WTC11 (cell line): Measurements from ENCODE around the gene HES3.

Experiments
- ATF3 ChIP-seq: sonication (generic); formaldehyde crosslinking; conservative IDR thresholded peaks from 2 replicates; pipeline ENCODE4 v1.8.1; 2022; ENCODE audit warnings: mild to moderate bottlenecking, missing genetic modification reagents
- CTCF ChIP-seq: fragments of 200-600 bp; IDR thresholded peaks from 2 replicates; pipeline ENCODE4 v1.8.0; 2022; ENCODE audit warnings: antibody characterized with exemption
- GRHL2 ChIP-seq: fragments of 250-450 bp; sonication (Bioruptor Pico); IDR thresholded peaks from 2 replicates; pipeline ENCODE4 v1.8.0; 2022; ENCODE audit warnings: mild to moderate bottlenecking, moderate library complexity; ENCODE audit not compliant: insufficient replicate concordance, severe bottlenecking
- NR2C2 ChIP-seq: sonication (generic); formaldehyde crosslinking; IDR thresholded peaks from 2 replicates; pipeline ENCODE4 v1.8.0; 2022; ENCODE audit warnings: mild to moderate bottlenecking, missing genetic modification reagents
- SMAD3 ChIP-seq: sonication (generic); formaldehyde crosslinking; IDR thresholded peaks from 2 replicates; pipeline ENCODE4 v1.8.0; 2022; ENCODE audit warnings: missing genetic modification reagents, mild to moderate bottlenecking, borderline replicate concordance
- TF ChIP-seq, protein P1 (sequence below): sonication (generic); formaldehyde crosslinking; IDR thresholded peaks from 2 replicates; pipeline ENCODE4 v1.8.0; 2022; ENCODE audit warnings: mild to moderate bottlenecking, missing genetic modification reagents
- TF ChIP-seq, protein P2 (sequence below): sonication (generic); formaldehyde crosslinking; IDR thresholded peaks from 2 replicates; pipeline ENCODE4 v1.8.0; 2023; ENCODE audit warnings: missing genetic modification reagents

DNA sequence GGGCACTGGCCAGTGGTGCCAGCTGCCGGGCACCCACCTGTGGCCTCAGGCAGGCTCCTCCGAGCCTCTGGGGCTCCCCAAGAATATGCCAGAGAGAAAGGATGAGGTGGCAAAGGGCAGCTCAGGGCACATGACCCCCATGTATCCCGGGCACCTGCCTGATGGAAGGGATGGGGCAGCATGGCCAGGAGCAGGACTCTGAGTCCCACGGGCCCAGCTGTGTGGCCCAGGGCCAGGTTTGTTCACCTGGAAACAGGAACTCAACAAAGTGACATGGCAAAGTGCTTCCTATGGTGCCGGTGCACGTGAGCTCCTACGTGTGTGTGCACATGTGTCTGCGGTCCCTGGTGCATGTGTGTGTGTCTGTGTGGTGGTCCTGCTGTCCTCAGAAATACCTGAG, 26.4 kb downstream of the HES3 start:
- TF ChIP-seq NR2C2 (CRISPR knock-in tag) = no peak
- no peak for TF ChIP-seq SMAD3 (CRISPR knock-in tag)
- TF ChIP-seq, protein P1, sequence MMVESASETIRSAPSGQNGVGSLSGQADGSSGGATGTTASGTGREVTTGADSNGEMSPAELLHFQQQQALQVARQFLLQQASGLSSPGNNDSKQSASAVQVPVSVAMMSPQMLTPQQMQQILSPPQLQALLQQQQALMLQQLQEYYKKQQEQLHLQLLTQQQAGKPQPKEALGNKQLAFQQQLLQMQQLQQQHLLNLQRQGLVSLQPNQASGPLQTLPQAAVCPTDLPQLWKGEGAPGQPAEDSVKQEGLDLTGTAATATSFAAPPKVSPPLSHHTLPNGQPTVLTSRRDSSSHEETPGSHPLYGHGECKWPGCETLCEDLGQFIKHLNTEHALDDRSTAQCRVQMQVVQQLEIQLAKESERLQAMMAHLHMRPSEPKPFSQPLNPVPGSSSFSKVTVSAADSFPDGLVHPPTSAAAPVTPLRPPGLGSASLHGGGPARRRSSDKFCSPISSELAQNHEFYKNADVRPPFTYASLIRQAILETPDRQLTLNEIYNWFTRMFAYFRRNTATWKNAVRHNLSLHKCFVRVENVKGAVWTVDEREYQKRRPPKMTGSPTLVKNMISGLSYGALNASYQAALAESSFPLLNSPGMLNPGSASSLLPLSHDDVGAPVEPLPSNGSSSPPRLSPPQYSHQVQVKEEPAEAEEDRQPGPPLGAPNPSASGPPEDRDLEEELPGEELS (CRISPR knock-in tag) = no peak
- TF ChIP-seq CTCF = no peak
- TF ChIP-seq ATF3 (CRISPR knock-in tag) = no peak
- TF ChIP-seq GRHL2 (CRISPR knock-in tag) = no peak
- TF ChIP-seq, protein P2, sequence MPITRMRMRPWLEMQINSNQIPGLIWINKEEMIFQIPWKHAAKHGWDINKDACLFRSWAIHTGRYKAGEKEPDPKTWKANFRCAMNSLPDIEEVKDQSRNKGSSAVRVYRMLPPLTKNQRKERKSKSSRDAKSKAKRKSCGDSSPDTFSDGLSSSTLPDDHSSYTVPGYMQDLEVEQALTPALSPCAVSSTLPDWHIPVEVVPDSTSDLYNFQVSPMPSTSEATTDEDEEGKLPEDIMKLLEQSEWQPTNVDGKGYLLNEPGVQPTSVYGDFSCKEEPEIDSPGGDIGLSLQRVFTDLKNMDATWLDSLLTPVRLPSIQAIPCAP (CRISPR knock-in tag) = no peak
